Measurements from ENCODE around the gene CAMK2N1.

The CAMK2N1 gene

GRCh38 chr1:20442920-20443625, 42.9 kb downstream of the CAMK2N1 start:
- no peak for DNase-seq

DNA sequence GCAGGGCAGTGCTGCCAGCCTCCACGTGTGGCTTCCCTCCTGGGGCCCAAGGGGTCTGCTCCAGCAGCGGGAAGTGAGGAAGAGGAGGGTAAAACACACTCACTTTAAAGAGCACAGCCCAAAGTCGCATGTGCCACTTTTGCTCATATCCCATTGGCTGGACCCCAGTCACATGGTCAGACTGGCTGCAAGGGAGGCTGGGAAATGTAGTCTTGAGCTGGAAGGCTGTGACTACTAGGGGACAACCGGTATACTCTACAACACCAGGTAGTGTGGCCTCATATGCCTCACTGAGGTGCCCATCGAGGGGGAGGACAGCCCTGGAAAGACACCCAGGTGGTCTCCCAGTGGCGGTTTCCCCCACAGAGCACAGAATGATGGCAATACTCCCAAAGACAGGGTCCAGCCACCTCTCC, 45.2 kb downstream of the CAMK2N1 start:
- peak; percentile 29 for DNase-seq

- no peak for DNase-seq
Measured at GRCh38 chr1:20439282-20439681, 46.7 kb downstream of the CAMK2N1 start.

GRCh38 chr1:20437640-20438039, 48.4 kb downstream of the CAMK2N1 start:
- DNase-seq = no peak

- DNase-seq = no peak
Measured at GRCh38 chr1:20432891-20433290, 53.1 kb downstream of the CAMK2N1 start.
